Suprapubic skin (tissue), 4 donors: ENCODE results near the gene MYO15B.

ENCODE experiments used
- CTCF ChIP-seq, 2 donors: fragments of 200-600 bp in 1 of 2; fragments of 450-650 bp in 1 of 2; sonication (generic) in 1 of 2; IDR thresholded peaks; one replicate each; pipeline ENCODE4 v1.5.1; 2016 to 2019; ENCODE audit warnings: antibody characterized with exemption in 2 of 2, mild to moderate bottlenecking in 1 of 2, moderate library complexity in 1 of 2
- EP300 ChIP-seq: sonication (generic); formaldehyde crosslinking; IDR thresholded peaks from one replicate; pipeline ENCODE4 v1.6.1; 2017; ENCODE audit warnings: antibody characterized with exemption
- POLR2A ChIP-seq, 2 donors: fragments of 450-650 bp; IDR thresholded peaks; one replicate each; pipeline ENCODE4 v1.6.1; 2017; ENCODE audit warnings: antibody characterized with exemption in 2 of 2, mild to moderate bottlenecking in 2 of 2, moderate library complexity in 2 of 2
- POLR2AphosphoS5 ChIP-seq, 3 donors: sonication (generic); formaldehyde crosslinking; IDR thresholded peaks; one replicate each; pipeline ENCODE4 v1.6.1; 2017; ENCODE audit warnings: antibody characterized with exemption in 3 of 3

DNA sequence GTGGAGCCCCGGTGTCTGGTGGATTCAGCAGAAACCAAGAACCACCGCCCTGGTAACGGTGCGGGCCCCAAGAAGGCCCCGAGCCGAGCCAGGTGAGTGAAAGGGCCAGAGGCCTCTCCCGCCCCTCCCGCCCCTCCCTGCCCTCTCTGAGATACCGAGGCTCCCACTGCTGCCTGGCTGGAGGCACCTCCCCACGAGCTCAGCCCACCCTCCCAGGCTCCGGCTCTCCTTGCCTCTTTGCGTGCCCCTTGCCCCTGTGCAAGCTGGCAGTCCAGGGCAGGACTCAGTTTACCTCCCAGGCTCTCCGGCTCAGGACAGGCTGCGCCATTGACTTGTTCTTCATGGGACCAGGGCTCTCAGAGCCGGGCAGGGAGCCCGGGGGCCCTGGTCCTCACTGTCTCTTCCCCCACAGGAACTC lies 14.1 kb upstream of the MYO15B start:
- TF ChIP-seq CTCF (IDR thresholded peaks at IDR 0.05), result no peak
- TF ChIP-seq POLR2A (IDR thresholded peaks at IDR 0.05), result no peak
- TF ChIP-seq EP300, result no peak
- no peak for TF ChIP-seq POLR2AphosphoS5 (IDR thresholded peaks at IDR 0.05)
